Measurements from ENCODE around the gene ARHGAP25. TPM values are rescaled to one million over a fixed set of nuclear protein-coding genes. Genes with fewer than 3 reads are reported as not detected.

The ARHGAP25 gene
- total and polyA plus RNA-seq, 4 donors = 17.1 to 43.0 (median 22.6) TPM

DNA sequence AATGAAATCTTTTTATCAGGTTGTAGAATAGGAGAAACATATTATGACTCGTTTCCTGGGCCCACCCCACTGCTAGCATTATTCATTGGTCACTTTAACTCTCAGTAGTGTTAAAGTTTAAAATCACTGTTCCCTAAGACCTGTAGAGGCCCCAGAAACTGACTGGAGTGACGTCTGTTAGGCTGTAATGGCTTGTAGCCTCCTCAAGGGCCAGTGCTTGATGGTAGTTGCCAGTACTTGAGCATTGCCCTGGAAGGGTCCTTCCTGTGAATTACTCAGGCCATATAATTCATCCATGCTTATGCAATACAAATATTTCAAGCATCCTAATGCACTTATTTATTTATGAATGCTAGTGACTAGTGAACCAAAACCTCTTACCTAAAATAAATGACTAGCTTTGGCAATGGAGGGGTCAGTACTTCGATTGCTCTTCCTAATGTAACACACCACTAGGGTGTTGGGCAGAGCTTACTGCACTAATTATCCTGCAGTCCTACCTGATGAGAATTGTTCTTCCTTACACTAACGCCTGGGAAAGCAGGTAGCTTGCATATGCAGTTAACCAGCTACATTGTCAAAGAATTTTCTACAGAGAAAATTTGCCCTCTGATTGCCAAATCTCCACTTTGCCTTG, 31.2 kb downstream of the ARHGAP25 start:
- Histone ChIP-seq H3K4me1 (ENCODE audit: control insufficient read depth in 5 of 5, insufficient read depth in 5 of 5, low read length in 5 of 5) (peaks cover 5 to 37% (median 18%) of the 10 kb centered on the region in 5 donors), H3K36me3 (ENCODE audit: control insufficient read depth in 4 of 4, insufficient read depth in 4 of 4, low read length in 4 of 4) (no peaks in the 10 kb centered on the region), H3K9ac (ENCODE audit: insufficient read depth in 1 of 2, low read length in 2 of 2) (no peak overlapping the region), H3K27me3 (ENCODE audit: control insufficient read depth in 3 of 3, insufficient read depth in 3 of 3, low read length in 2 of 3) (no peaks in the 10 kb centered on the region), H3K27ac (ENCODE audit: low read depth in 1 of 2, low read length in 1 of 2) (peak overlapping the region; percentile 38 to 90), H3K9me3 (ENCODE audit: control insufficient read depth in 4 of 4, insufficient read depth in 3 of 4, low read length in 3 of 4) (no peaks in the 10 kb centered on the region), H3K4me3 (no peak overlapping the region)
- DNase-seq (no peak), ATAC-seq (ENCODE audit: insufficient read depth, low FRiP score) (peak; percentile 17)
- TF ChIP-seq, protein P1, sequence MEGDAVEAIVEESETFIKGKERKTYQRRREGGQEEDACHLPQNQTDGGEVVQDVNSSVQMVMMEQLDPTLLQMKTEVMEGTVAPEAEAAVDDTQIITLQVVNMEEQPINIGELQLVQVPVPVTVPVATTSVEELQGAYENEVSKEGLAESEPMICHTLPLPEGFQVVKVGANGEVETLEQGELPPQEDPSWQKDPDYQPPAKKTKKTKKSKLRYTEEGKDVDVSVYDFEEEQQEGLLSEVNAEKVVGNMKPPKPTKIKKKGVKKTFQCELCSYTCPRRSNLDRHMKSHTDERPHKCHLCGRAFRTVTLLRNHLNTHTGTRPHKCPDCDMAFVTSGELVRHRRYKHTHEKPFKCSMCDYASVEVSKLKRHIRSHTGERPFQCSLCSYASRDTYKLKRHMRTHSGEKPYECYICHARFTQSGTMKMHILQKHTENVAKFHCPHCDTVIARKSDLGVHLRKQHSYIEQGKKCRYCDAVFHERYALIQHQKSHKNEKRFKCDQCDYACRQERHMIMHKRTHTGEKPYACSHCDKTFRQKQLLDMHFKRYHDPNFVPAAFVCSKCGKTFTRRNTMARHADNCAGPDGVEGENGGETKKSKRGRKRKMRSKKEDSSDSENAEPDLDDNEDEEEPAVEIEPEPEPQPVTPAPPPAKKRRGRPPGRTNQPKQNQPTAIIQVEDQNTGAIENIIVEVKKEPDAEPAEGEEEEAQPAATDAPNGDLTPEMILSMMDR (IDR thresholded peaks at IDR 0.05; ENCODE audit: control extremely low read depth, extremely low read depth) = no peak
- 30 to 32% methylated on average over 4 of the region's 4 CpGs for WGBS, 2 donors

- no peak overlapping the region for H3K4me3 ChIP-seq
- H3K4me1 ChIP-seq (ENCODE audit: control insufficient read depth in 5 of 5, insufficient read depth in 5 of 5, low read length in 5 of 5) = peaks cover 9 to 43% (median 18%) of the 10 kb centered on the region in 5 donors
- WGBS, 2 donors = 12% methylated on average over 5 of the region's 5 CpGs
- no peak overlapping the region for H3K9ac ChIP-seq (ENCODE audit: insufficient read depth in 1 of 2, low read length in 2 of 2)
- TF ChIP-seq, protein P1 (IDR thresholded peaks at IDR 0.05; ENCODE audit: control extremely low read depth, extremely low read depth) = no peak
- no peaks in the 10 kb centered on the region for H3K9me3 ChIP-seq (ENCODE audit: control insufficient read depth in 4 of 4, insufficient read depth in 3 of 4, low read length in 3 of 4)
- no peaks in the 10 kb centered on the region for H3K36me3 ChIP-seq (ENCODE audit: control insufficient read depth in 4 of 4, insufficient read depth in 4 of 4, low read length in 4 of 4)
- ATAC-seq (ENCODE audit: insufficient read depth, low FRiP score) = peak; percentile 91
- H3K27me3 ChIP-seq (ENCODE audit: control insufficient read depth in 3 of 3, insufficient read depth in 3 of 3, low read length in 2 of 3) = no peaks in the 10 kb centered on the region
- DNase-seq = peak in 1 of 3 donors; percentile 44
- peak overlapping the region; percentile 38 to 90 for H3K27ac ChIP-seq (ENCODE audit: low read depth in 1 of 2, low read length in 1 of 2)
Measured at GRCh38 chr2:68766376-68766845, 31.8 kb downstream of the ARHGAP25 start.

- H3K27ac ChIP-seq (ENCODE audit: low read depth in 1 of 2, low read length in 1 of 2) = peak overlapping the region in 1 of 2 donors; percentile 82
- H3K27me3 ChIP-seq (ENCODE audit: control insufficient read depth in 3 of 3, insufficient read depth in 3 of 3, low read length in 2 of 3) = no peaks in the 10 kb centered on the region
- H3K4me1 ChIP-seq (ENCODE audit: control insufficient read depth in 5 of 5, insufficient read depth in 5 of 5, low read length in 5 of 5) = peaks cover 14 to 44% (median 19%) of the 10 kb centered on the region in 5 donors
- DNase-seq (no peak), ATAC-seq (ENCODE audit: insufficient read depth, low FRiP score) (no peak)
- no peak overlapping the region for H3K9ac ChIP-seq (ENCODE audit: insufficient read depth in 1 of 2, low read length in 2 of 2)
- WGBS, 2 donors = 49 to 67% methylated on average over 19 of the region's 19 CpGs
- H3K4me3 ChIP-seq = no peak overlapping the region
- no peaks in the 10 kb centered on the region for H3K36me3 ChIP-seq (ENCODE audit: control insufficient read depth in 4 of 4, insufficient read depth in 4 of 4, low read length in 4 of 4)
- H3K9me3 ChIP-seq (ENCODE audit: control insufficient read depth in 4 of 4, insufficient read depth in 3 of 4, low read length in 3 of 4) = no peaks in the 10 kb centered on the region
- TF ChIP-seq, protein P1 (IDR thresholded peaks at IDR 0.05; ENCODE audit: control extremely low read depth, extremely low read depth) = no peak
Measured at GRCh38 chr2:68767031-68767961, 32.7 kb downstream of the ARHGAP25 start.

Data from lung (tissue), 12 donors.